UCSD-AML1 (cell line): ENCODE measurements around the gene ARID3A.
A peak's percentile ranks its signal among the peaks of the same experiment; 100 is the strongest.

Source experiments
- DNase-seq: peaks from one replicate; lab custom pipeline; 2025; ENCODE audit not compliant: unreplicated experiment; lab: John Stamatoyannopoulos, UW

The ARID3A gene

GRCh38 chr19:960601-960938 lies 34.7 kb downstream of the ARID3A start:
- no peak for DNase-seq

- DNase-seq, result peak; percentile 21
Measured at GRCh38 chr19:961866-962620, 36.2 kb downstream of the ARID3A start.

GRCh38 chr19:962683-963400 lies 37.0 kb downstream of the ARID3A start:
- no peak for DNase-seq

- DNase-seq, result peak; percentile 15
Measured at GRCh38 chr19:963486-963951, 37.7 kb downstream of the ARID3A start.

GRCh38 chr19:964116-964520 lies 38.3 kb downstream of the ARID3A start:
- no peak for DNase-seq

GRCh38 chr19:964761-965694 lies 39.2 kb downstream of the ARID3A start:
- no peak for DNase-seq

- DNase-seq, result no peak
Measured at GRCh38 chr19:966485-967088, 40.8 kb downstream of the ARID3A start.

GRCh38 chr19:970695-971094 lies 44.9 kb downstream of the ARID3A start:
- DNase-seq, result peak; percentile 17

- no peak for DNase-seq
Measured at GRCh38 chr19:971795-972194, 46.0 kb downstream of the ARID3A start.

GRCh38 chr19:972281-972680 lies 46.4 kb downstream of the ARID3A start:
- no peak for DNase-seq

GRCh38 chr19:973726-974563 lies 48.1 kb downstream of the ARID3A start:
- no peak for DNase-seq

- DNase-seq, result no peak
Measured at GRCh38 chr19:974564-975257, 48.9 kb downstream of the ARID3A start.

GRCh38 chr19:976476-976875 lies 50.6 kb downstream of the ARID3A start:
- no peak for DNase-seq

GRCh38 chr19:977058-977464 lies 51.2 kb downstream of the ARID3A start:
- DNase-seq, result no peak

- DNase-seq, result no peak
Measured at GRCh38 chr19:979318-979741, 53.5 kb downstream of the ARID3A start.

- DNase-seq, result no peak
Measured at GRCh38 chr19:980133-980998, 54.5 kb downstream of the ARID3A start.

- peak; percentile 81 for DNase-seq
Measured at GRCh38 chr19:982567-983170, 56.8 kb downstream of the ARID3A start.
